Measurements from ENCODE around the gene NFIB.

NFIB gene

DNA sequence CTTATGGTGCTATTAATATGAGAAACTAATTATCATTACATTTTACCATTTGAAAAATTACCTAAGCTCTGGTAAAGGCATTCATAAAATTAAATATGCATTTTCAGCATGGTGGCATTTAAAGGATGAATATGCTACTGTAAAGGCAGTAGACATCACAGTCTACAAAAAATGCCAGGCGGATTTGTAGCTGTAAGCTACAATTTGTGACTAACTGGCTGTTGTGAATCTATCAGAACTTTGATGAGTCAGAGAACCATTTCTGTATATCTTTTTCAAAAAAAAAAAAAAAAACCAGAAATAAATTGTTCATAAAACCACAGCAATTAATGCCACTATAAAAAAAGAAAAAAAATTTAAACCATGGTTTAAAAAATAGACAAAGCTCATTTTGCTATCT, 186.3 kb downstream of the NFIB start:
- no peak for DNase-seq (ENCODE audit: low read depth in 3 of 3, low spot score in 1 of 3)

- DNase-seq (ENCODE audit: low read depth in 3 of 3, low spot score in 1 of 3) = no peak
These were observed 194.0 kb downstream of the NFIB start for GRCh38 chr9:14119694-14120514.

GRCh38 chr9:14112226-14112625, 201.7 kb downstream of the NFIB start:
- no peak for DNase-seq (ENCODE audit: low read depth in 3 of 3, low spot score in 1 of 3)

DNA sequence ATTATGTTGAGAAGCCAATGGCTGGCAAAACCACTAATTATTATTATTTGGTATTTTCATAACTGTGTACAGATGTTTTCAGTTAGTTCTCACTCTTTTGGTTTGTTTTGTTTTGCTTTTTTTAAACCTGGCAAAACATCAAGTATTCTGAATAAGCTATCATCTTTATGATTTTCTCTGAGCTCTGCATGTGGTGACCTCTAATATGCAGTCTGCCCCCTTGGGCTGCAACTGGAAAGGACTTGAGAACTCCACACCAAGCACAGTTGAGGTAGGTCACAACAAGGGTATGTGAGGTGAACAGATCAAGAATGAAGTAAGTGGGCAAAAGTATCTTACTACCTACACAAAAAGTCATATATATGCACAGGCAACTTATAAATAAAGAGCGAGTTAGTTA, 202.2 kb downstream of the NFIB start:
- no peak for DNase-seq (ENCODE audit: low read depth in 3 of 3, low spot score in 1 of 3)

- no peak for DNase-seq (ENCODE audit: low read depth in 3 of 3, low spot score in 1 of 3)
These were observed 206.0 kb downstream of the NFIB start for GRCh38 chr9:14107977-14108376.

DNA sequence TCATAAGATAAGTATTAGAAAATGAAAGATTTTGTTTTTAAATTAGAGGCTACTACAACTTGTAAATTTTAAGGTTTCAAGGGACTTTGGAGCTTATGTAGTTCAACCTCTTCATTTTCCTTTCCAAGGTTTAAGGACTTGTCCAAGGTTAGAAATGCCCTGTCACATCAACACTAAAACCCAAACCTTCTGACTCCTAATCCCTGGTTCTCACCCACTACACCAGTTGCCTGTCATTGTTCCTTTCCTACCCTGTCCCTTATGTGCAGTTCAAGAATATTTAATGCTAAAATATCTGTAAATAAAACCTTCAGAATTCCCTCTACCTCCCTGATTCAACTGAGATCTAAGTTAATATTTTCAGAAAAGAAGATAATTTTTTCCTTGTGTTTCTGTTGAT, 206.4 kb downstream of the NFIB start:
- DNase-seq (ENCODE audit: low read depth in 3 of 3, low spot score in 1 of 3) = no peak

DNA sequence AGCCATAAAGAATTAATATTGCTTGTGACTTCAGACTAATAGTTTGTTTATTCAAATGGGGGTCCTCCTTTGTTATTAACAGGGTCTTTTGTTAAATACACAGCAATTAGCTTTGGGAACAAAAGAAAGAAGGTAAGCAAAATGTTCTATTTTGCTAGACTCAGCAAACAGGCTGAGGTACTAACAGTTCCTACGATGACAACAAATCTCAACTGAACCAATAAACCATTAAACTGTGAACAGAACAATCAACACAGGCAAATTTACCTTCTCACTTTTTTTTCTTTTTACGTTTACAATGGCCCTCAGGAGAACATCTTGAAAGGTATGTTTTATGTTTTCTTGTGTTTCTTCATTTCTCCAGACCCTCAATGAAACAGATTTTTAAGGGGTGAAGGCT, 207.2 kb downstream of the NFIB start:
- DNase-seq (ENCODE audit: low read depth in 3 of 3, low spot score in 1 of 3) = no peak

DNA sequence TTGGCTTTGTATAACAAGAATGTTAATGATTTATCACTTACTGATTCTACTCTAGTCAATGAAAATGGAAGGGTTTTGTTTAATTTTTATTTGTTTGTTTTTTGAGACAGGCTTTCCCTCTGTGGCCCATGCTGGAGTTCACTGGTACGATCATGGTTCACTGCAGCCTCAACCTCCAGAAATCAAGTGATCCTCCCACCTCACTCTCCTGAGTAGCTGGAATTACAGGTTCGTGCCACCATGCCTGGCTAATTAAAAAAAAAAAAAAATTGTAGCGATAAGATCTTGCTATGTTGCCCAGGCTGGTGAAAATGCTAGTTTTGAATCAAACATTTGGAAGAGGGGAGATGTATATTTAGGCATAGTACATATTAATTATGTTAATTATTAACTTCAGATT, 209.4 kb downstream of the NFIB start:
- no peak for DNase-seq (ENCODE audit: low read depth in 3 of 3, low spot score in 1 of 3)

- no peak for DNase-seq (ENCODE audit: low read depth in 3 of 3, low spot score in 1 of 3)
These were observed 210.8 kb downstream of the NFIB start for GRCh38 chr9:14103115-14103514.

GRCh38 chr9:14099737-14100136, 214.2 kb downstream of the NFIB start:
- no peak for DNase-seq (ENCODE audit: low read depth in 3 of 3, low spot score in 1 of 3)

DNA sequence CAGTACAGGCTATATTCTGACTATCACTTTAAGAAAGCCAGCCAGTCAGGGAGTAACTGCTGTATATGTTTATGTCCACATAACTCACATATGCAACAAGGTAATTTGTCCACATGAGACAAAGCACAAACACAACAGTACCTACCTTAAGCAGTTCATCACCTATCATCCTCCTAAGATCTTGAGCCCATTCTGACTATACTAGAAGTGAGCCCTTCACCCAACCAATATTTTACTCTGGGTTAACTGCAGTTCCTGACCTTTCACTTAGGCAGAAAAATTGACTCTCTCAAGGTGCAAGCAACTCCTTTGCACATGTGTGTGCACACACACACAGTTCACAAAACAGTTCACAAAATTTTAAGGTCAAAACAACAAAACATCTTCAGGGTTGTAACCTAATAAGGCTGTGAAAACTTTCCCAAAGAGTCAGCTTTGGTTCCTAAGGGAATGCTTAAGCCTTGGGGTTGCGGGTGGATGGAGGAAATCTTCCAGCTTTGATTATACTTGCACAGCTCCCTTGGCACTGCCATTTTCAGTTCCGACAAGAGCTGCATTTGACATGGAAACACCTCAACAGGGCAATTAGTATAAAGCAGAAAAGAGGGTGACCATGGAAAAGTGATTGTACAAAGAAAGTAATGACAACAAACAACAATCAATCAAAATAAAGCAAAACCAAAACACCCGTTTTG, 215.3 kb downstream of the NFIB start:
- DNase-seq (ENCODE audit: low read depth in 3 of 3, low spot score in 1 of 3) = no peak

- DNase-seq (ENCODE audit: low read depth in 3 of 3, low spot score in 1 of 3) = no peak
These were observed 216.1 kb downstream of the NFIB start for GRCh38 chr9:14097666-14098415.

DNA sequence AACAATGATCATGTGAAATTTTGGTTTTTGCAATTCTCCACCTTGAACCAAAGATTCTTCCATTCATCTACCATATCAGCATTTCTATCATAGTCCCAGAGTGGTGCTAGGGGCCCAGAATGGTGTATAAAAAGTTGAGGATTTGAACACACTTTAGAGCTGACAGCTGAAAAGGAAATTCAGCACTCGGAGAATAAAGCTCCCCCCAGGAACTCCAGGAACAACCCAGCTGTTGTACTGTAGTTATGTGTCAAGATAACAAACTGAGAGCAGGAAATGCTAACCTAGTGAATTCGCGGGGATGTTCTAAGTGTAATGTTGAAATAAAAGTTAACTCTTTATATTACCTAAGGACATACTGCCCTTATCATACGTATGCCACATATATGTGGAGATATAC, 216.7 kb downstream of the NFIB start:
- no peak for DNase-seq (ENCODE audit: low read depth in 3 of 3, low spot score in 1 of 3)

- no peak for DNase-seq (ENCODE audit: low read depth in 3 of 3, low spot score in 1 of 3)
These were observed 217.6 kb downstream of the NFIB start for GRCh38 chr9:14096258-14096922.

GRCh38 chr9:14095277-14095676, 218.7 kb downstream of the NFIB start:
- no peak for DNase-seq (ENCODE audit: low read depth in 3 of 3, low spot score in 1 of 3)

DNA sequence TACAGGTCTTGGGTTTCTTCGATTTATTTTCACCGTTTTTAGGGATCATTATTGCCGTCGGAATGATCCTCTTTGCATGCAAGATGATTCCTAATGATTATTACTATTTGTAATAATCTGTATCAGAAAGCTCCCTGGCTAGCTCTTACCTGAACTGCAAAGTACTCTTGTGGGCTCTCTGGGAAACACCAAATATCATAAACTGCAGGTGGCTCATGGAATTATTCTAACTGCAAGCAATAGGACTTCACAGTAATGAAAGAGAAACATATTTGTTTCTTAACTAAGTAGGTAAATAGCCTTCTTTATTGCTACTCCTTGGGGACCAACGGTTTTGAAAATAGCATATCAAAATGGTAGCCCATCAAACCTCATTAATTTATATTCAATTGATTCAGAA, 219.4 kb downstream of the NFIB start:
- no peak for DNase-seq (ENCODE audit: low read depth in 3 of 3, low spot score in 1 of 3)

GRCh38 chr9:14092344-14092743, 221.6 kb downstream of the NFIB start:
- DNase-seq (ENCODE audit: low read depth in 3 of 3, low spot score in 1 of 3) = no peak

DNA sequence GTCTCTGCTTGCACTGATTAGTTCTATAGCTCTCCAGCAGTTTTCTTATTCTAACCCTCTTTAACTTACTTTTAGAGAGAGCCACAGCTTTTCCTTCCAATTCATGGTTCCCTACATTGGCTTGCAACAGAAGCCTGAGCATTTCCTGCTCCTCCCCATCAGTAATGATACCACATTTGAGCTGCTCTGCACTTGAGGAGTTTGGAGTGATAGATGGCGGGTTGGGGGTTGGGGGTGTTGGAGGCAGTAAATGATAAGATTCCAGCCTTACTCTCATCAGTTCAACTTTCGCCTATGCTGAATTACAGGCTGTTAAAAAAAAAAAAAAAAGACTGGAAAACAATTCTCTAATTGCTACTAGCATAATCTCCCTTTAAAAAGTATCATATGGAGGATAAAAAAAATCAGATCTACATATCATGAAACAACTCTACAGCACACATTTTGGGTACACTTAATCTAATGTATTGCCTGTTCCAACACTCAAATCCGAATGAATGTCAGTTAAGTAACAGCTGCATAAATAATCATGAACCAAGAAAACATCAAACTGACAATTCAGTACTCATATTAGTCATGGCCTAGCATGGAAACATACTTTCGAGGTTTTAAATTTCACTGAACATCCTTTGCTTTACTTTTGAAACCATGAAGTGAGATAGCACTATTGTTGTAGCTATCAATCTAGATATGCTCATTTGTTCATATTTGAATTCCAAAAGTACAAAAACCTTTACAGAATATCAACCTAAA, 224.7 kb downstream of the NFIB start:
- DNase-seq (ENCODE audit: low read depth in 3 of 3, low spot score in 1 of 3) = no peak

DNA sequence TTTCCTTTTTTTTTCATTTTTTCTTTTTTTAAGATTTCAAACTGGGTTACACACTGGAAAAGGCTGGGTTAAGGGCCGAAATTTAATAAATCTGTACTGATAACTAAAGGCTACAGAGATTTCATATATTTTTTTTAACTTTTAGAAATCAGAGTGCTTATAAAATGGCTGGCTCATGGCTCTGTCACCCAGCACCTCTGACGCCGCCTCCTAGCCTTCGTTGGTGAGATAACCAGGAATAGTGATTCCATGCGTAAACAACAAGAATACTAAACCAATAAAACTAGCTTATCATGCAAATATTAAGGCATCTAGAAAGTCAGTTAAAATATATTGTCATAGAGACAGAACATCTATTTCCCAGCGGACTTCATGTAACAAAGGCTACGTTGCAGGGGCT, 226.4 kb downstream of the NFIB start:
- DNase-seq (ENCODE audit: low read depth in 3 of 3, low spot score in 1 of 3) = no peak

DNA sequence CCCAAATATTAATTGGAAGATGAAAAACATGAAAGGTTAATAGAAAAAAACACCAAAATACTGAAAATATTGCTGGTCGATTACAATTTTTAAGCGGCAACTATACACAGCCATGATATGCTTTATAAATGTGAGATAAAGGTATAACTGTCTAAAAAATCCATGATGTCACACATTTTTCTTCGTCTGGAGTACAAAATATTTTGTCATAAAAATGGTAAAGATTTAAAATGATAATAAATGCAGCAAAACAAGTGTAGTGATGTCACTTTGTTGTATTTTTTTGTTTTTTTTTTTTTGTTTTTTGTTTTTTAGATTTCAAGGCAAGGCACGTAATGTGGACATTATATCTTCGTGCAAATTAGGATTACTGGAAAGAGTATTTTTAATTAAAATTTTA, 227.4 kb downstream of the NFIB start:
- no peak for DNase-seq (ENCODE audit: low read depth in 3 of 3, low spot score in 1 of 3)

DNA sequence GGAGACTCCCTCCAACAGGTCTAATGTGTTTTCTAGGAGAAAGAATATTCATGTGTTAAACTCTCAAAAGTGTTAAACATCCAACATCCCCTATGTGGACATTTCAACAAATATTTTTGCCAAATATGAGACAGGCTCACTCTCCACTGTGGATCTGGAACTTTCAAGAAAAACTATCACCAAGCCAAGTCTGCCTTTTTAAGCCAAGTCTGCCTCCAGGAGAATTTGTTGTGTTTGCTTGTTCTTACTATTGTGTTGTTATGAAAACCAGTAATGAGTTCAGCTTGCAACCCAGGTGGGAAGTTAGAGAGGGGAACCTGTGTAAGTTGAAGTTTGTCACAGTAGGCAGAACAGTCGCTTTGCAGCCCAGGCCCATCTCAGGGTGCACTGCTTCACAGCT, 228.1 kb downstream of the NFIB start:
- DNase-seq (ENCODE audit: low read depth in 3 of 3, low spot score in 1 of 3) = no peak

Measured in stimulated activated CD4-positive, alpha-beta T cell treated with anti-CD3 and anti-CD28 coated beads, TNF-alpha, amount 100 ng/mL, for 1 hour (primary cell).